GM19023 (cell line): ENCODE data around the gene SEMA4G.

Source experiments
- ATAC-seq: cut with Tn5 transposase; IDR thresholded peaks from one replicate; pipeline ENCODE4 v1.9.1; 2021; ENCODE audit warnings: mild to moderate bottlenecking, moderate library complexity; ENCODE audit not compliant: unreplicated experiment

SEMA4G gene

GRCh38 chr10:101007099-101007711 is 37.9 kb downstream of the SEMA4G start:
- no peak for ATAC-seq

DNA sequence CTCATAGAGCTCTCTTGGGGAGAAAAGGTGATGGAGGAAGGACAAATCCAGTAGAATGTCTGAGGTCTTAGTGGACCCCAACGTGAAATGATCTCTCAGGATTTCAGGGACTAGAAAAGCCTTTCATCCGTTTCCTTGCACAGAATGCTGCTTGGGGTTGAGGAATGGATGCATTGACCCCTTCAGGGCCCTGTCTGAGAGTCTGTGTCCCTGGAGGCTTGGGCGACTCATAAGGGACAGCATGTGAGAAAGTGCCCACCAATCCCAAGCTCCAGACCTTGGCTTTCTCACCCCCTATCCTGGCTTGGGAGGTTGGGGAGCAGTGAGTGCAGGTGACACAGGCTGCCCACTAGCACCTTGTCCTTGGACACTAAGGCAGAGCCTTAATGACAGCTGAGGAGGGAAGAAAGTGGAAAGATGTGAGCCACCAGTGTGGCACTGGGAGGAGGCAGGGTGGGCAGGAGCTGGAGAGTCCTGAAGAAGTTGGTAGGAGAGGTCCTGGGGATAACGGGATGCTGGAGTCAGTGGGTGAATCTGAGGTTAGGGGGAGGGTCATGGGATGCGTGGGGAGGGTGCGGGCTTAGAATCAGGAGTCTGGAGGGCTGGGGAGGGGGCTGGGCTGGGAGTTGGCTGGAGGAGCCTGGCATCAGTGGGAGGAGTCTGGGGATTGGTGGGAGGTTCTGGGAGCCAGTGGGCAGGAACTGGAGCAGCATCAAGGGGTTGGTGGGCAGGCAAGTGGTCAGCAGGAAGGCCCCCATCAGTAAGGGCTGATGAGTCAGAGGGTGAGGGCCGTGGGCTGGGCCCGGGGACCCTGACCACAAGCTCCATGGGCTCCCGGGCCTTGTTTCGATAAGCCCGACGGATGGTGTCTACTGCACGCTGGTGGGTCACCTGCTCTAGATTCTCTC is 38.9 kb downstream of the SEMA4G start:
- ATAC-seq: no peak

DNA sequence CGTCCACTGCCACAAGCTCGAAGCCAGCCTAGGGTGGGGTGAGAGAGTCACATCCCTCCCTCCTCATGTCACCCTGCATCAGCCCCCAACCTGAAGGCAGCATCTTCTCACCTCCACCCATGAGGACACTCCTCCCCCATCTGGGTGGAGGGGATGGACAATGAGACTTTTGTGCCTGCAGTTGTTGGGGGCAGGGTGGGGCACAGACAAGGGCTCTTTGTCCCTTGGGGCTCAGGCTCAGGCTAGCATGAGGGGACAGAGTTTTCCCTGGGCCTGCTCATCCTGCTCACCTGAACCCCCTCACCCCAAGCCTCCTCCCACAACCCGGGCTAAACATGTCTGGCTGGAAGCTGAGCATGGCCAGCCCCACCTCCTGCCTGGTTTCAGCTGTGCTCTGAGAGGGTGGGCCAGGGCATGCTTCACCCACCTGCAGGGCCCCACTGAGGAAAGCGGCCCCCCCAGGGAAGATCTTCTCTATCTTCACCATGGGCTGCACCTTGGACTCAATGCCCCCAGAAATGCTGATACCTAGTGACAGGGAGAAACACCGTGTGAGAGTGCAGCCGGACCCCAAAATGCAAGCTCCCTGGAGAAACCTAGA is 39.6 kb downstream of the SEMA4G start:
- no peak for ATAC-seq

DNA sequence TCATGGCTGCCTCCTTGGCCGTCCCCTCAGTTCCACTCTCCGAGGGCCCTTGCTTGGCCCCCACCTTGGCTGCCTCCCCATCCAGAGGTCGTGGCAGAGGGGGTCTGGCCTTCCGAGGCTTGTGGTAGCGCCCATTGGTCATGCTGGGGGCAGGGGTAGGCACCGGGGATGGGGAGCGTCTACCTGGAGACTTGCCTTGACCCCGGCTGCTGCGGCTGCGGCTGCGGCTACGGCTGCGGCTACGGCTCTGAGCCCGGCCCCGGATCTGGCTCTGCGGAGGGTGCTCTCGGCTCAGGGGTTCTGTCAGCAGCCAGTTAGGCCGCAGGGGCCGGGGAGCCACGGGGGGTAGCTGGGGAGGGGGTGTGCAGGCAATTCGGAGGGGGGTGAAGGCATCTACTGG is 41.0 kb downstream of the SEMA4G start:
- ATAC-seq: no peak

- ATAC-seq: no peak
These were observed 42.5 kb downstream of the SEMA4G start for GRCh38 chr10:101011517-101012423.

DNA sequence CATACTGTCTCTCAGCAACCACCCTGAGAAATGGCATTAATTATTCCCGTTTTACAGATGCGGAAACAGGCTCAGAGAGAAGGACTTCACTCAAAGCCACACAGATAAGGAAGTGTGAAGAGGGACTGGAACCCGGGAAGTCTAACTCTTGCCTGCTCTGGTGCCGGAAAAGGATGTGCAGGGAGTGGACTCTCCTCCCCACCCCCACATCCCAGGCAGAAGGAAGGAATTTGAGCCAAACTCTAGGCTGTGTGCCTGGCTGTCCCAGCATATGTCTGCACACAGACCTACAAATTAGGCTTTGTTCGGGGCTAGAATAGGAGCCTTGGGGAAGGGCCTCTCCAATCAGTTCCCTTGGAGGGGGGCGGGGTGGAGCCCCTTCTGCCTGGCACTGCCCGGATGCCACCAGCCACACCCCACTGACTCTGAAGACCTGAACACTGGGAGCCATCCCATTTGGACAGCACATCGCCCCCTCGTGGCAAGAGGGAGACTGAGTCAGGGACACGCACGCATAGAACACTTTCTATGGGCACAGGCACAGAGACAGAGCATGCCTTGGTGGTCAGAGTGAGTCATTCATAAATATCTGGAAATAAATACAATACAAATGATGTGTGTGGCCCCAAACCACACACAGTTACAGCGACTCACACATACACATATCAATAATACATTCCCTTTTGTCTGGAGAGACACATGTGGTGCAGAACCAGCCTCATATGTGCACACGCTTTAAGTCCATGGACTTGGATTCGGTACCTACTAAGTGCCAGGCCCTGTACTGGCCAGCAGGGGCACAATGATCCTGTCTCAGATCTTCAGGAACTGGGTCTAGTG is 43.4 kb downstream of the SEMA4G start:
- ATAC-seq: peak; percentile 61

- no peak for ATAC-seq
These were observed 44.1 kb downstream of the SEMA4G start for GRCh38 chr10:101013365-101013825.

DNA sequence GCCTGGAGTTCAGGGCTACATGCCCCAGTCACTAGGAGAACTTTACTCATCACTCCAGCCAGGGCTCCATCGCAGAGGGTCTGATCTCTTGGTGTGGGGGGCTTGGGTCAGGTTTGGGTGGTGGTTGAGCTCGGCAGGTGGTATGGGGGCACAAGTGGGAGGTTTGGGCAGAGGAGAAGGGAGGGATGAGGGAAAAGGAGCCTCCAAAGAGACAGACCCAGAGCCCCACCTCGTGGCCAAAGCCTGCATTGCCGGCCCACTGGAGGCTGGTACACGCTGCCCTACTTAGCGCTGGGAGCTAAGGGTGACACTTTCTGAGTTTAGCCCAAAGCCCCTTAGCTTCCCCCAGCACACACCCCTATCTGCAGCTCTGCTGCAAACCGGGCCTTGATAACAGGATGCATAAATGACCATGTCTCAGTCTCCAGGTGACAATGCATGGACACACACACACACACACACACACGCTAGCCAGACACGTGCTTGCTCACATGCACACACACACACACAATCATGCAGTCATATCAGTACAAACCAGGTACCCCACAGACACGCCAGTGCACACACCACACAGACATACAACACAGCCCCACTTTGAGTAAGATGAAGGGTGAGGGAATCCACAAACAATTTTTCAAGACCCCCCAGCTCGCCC is 45.1 kb downstream of the SEMA4G start:
- no peak for ATAC-seq

DNA sequence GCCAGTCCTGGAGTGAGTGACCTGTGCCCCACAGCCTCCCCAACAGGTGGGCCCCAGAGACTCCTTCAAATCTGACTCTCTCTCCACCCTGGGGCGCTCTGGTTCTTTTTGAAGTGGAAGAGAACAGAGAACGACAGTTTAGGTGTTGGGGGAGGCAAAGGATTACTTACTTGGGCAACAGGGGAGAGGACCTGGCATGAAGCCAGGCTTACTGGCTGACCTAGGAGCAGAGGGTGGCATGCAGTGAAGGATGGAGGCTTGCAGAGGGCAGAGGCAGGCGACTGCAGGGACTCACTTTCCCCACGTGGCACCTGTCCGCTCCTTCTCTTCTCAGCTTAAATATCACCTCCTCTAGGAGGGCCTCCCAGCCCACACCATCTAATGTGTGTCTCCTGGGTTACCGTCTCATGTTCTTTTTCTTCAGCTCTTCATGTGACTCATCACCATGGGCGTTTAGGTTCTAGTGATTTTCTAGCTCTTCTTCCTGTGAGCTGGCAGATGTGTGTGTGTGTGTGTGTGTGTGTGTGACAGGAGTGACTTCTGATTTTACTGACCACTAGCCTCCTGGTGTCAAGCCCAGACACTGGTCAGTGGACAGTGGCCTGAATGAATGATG is 45.8 kb downstream of the SEMA4G start:
- no peak for ATAC-seq

DNA sequence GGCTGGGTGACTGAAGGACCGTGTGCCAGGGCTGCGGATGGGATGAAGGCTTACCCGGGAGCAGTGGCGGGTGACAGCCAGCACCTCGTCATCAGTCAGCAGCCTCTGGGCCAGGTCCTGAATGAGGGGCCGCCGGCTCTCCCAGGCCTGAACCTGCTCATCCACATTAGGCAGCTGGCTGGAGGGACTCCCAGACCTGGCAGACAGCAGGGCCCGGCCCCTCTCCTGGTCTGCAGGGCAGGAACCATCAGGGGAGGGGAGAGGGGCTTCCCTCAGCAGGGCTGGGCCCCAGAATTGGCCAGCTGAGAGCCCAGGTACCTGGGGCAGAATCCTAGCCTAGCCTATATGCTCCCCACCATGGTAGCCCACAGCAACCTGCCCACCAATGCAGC is 46.3 kb downstream of the SEMA4G start:
- ATAC-seq: no peak

GRCh38 chr10:101016814-101017213 is 47.5 kb downstream of the SEMA4G start:
- no peak for ATAC-seq

GRCh38 chr10:101018118-101018599 is 48.9 kb downstream of the SEMA4G start:
- no peak for ATAC-seq

GRCh38 chr10:101018600-101019439 is 49.5 kb downstream of the SEMA4G start:
- ATAC-seq: no peak
